Pancreas (tissue), 10 donors: ENCODE data around the gene DLX4. TPM values are rescaled to one million over a fixed set of nuclear protein-coding genes. Genes with fewer than 3 reads are reported as not detected.

Experiments used
- ATAC-seq, 4 donors: fragments of 200-7000 bp; cut with Tn5 transposase; one replicate each; pipeline versions ENCODE4 v1.8.0 to v1.9.1; 2020; ENCODE audit warnings: mild to moderate bottlenecking in 4 of 4, moderate library complexity in 4 of 4
- DNase-seq, 6 donors: peaks; one replicate each; pipeline ENCODE4 v3.0.0-alpha.2; 2020
- FAIRE-seq: peaks from 2 replicates; lab custom pipeline; 2012; peaks lifted over from hg19 to GRCh38; lab: Jason Lieb, UNC
- H3K27ac ChIP-seq, 4 donors: fragments of 200-600 bp; sonication (generic); 1 replicate in 3 of 4; 2 replicates in 1 of 4; pipeline versions ENCODE4 v1.5.0 to v1.8.0; 2020
- H3K27me3 ChIP-seq, 4 donors: fragments of 200-600 bp; one replicate each; pipeline ENCODE4 v1.8.0; 2021
- H3K36me3 ChIP-seq, 3 donors: fragments of 200-600 bp; sonication (generic) in 1 of 3; one replicate each; pipeline versions ENCODE4 v1.5.0 to v1.8.0; 2020 to 2021
- H3K4me1 ChIP-seq, 3 donors: fragments of 200-600 bp; one replicate each; pipeline ENCODE4 v1.8.0; 2021
- H3K4me3 ChIP-seq, 4 donors: fragments of 200-600 bp; sonication (generic) in 2 of 4; one replicate each; pipeline versions ENCODE4 v1.5.0 to v1.8.0; 2020 to 2021
- H3K9me3 ChIP-seq, 4 donors: fragments of 200-600 bp; one replicate each; pipeline ENCODE4 v1.8.0; 2021
- CTCF ChIP-seq, 4 donors: fragments of 200-600 bp; sonication (generic) in 3 of 4; IDR thresholded peaks; one replicate each; pipeline versions ENCODE4 v1.5.0 to v1.8.0; 2021; ENCODE audit warnings: antibody characterized with exemption in 4 of 4
- WGBS, 2 donors: extraction: QIAGEN DNeasy Blood & Tissue Kit; methylation state at CpG; one replicate each; pipeline ENCODE4 v1.1.7; 2013; 5-methylcytosine and 5-hydroxymethylcytosine counted together
- intact Hi-C, 3 donors: fragments of 100-400 bp; cut with DNase I; formaldehyde crosslinking; loops; one replicate each; pipeline versions ENCODE4 v1.11.1 to v1.14.2; 2022
- polyA plus RNA-seq, 2 donors: library from polyadenylated mRNA; stranded (reverse); fragments of 200-250 nt; gene quantifications; one replicate each; pipeline ENCODE4 v1.2.3, GENCODE V29; 2013
- total RNA-seq, 6 donors: library from RNA; stranded (reverse); fragmentation: NEBNext Ultra II Directional in 4 of 6; extraction: Animal tissue kit (Norgen Biotek cat#: 25700) in 4 of 6; gene quantifications; one replicate each; pipeline versions ENCODE4 v1.2.1 to v1.2.4, GENCODE V29; 2021 to 2023
- donor health status: healthy with polysubstance abuse.
- donor health status: DM: no; HTN: no; CAD: no; lungs with moderate emphysema.
- donor health status: DM: no; HTN: no; CAD: no.
- donor health status: control.
- donor health status: control.
- donor health status: Bipolar disorder and iron deficiency.
- donor health status: DM: yes; HTN: yes; CAD: no.
- donor health status: DM: no; HTN: no; CAD: no.
- donor health status: DM: no; HTN: no; CAD: no.
- donor health status: DM: yes; HTN: yes; CAD: no.

DLX4 gene
- total and polyA plus RNA-seq, 8 donors, result 0.16 to 0.30 (median 0.23) TPM; not detected in 3

- no peak for TF ChIP-seq CTCF (IDR thresholded peaks at IDR 0.05)
- no peaks in the 10 kb centered on the region for H3K36me3 ChIP-seq
- peaks cover 0 to 5% (median 0%) of the 10 kb centered on the region in 3 donors for H3K4me1 ChIP-seq
- H3K4me3 ChIP-seq, result no peak overlapping the region
- H3K27ac ChIP-seq, result no peak overlapping the region
- FAIRE-seq (no peak), ATAC-seq (no peak), DNase-seq (no peak)
- intact Hi-C loops, result no loop called here
- 8 to 13% methylated on average over 16 of the region's 16 CpGs for WGBS, 2 donors
- H3K9me3 ChIP-seq, result no peaks in the 10 kb centered on the region
- peaks cover 0 to 48% (median 9%) of the 10 kb centered on the region in 4 donors for H3K27me3 ChIP-seq
Measured at GRCh38 chr17:49965524-49965909, 3.5 kb upstream of the DLX4 start.

GRCh38 chr17:49966767-49967166, 2.2 kb upstream of the DLX4 start:
- Histone ChIP-seq H3K4me1 (peaks cover 0 to 8% (median 0%) of the 10 kb centered on the region in 3 donors), H3K36me3 (no peaks in the 10 kb centered on the region), H3K27me3 (peaks cover 0 to 57% (median 9%) of the 10 kb centered on the region in 4 donors), H3K9me3 (no peaks in the 10 kb centered on the region), H3K4me3 (no peak overlapping the region), H3K27ac (no peak overlapping the region)
- intact Hi-C loops, result no loop called here
- FAIRE-seq, result no peak
- no peak for DNase-seq
- no peak for TF ChIP-seq CTCF (IDR thresholded peaks at IDR 0.05)
- no peak for ATAC-seq
- 33 to 41% methylated on average over 3 of the region's 3 CpGs for WGBS, 2 donors

- H3K9me3 ChIP-seq, result no peaks in the 10 kb centered on the region
- WGBS, 2 donors, result 34 to 38% methylated on average over 3 of the region's 3 CpGs
- DNase-seq, result no peak
- H3K4me1 ChIP-seq, result peaks cover 0 to 12% (median 0%) of the 10 kb centered on the region in 3 donors
- no peak for TF ChIP-seq CTCF (IDR thresholded peaks at IDR 0.05)
- ATAC-seq, result no peak
- intact Hi-C loops, result no loop called here
- no peak overlapping the region for H3K4me3 ChIP-seq
- H3K36me3 ChIP-seq, result no peaks in the 10 kb centered on the region
- peaks cover 0 to 61% (median 9%) of the 10 kb centered on the region in 4 donors for H3K27me3 ChIP-seq
- no peak for FAIRE-seq
- no peak overlapping the region for H3K27ac ChIP-seq
Measured at GRCh38 chr17:49967205-49967604, 1.8 kb upstream of the DLX4 start.

- ATAC-seq (no peak), FAIRE-seq (no peak), DNase-seq (no peak)
- Histone ChIP-seq H3K36me3 (no peaks in the 10 kb centered on the region), H3K4me1 (peaks cover 0 to 13% (median 0%) of the 10 kb centered on the region in 3 donors), H3K4me3 (peak overlapping the region in 2 of 4 donors; percentile 43 to 55), H3K27ac (no peak overlapping the region), H3K27me3 (peaks cover 0 to 66% (median 12%) of the 10 kb centered on the region in 4 donors), H3K9me3 (no peaks in the 10 kb centered on the region)
- whole genome bisulfite sequencing, 2 donors, result 38% methylated on average over 10 of the region's 10 CpGs
- intact Hi-C loops, result no loop called here
- no peak for TF ChIP-seq CTCF (IDR thresholded peaks at IDR 0.05)
Measured at GRCh38 chr17:49967621-49968404, 1.2 kb upstream of the DLX4 start.
